H9 (cell line): ENCODE data around the gene IL17REL. TPM values are rescaled to one million over a fixed set of nuclear protein-coding genes. Genes with fewer than 3 reads are reported as not detected.

ENCODE experiments used
- DNase-seq: peaks from one replicate; pipeline ENCODE4 v3.0.0-alpha.2; 2017
- H2AFZ ChIP-seq: one replicate; pipeline ENCODE4 v1.6.1; 2013; ENCODE audit warnings: mild to moderate bottlenecking, low read length, control low read depth, moderate library complexity
- H2AK5ac ChIP-seq: 2 replicates; pipeline ENCODE4 v1.6.1; 2013; ENCODE audit warnings: low read length, control low read depth, mixed read lengths; ENCODE audit not compliant: insufficient read length
- H2BK120ac ChIP-seq: one replicate; pipeline ENCODE4 v1.6.1; 2013; ENCODE audit warnings: low read depth, mild to moderate bottlenecking, low read length, control low read depth, inconsistent platforms; ENCODE audit not compliant: poor library complexity, severe bottlenecking
- H2BK12ac ChIP-seq: 2 replicates; pipeline ENCODE4 v1.6.1; 2013; ENCODE audit warnings: low read length, control low read depth, mixed read lengths, low read depth; ENCODE audit not compliant: insufficient read length
- H2BK15ac ChIP-seq: 2 replicates; pipeline ENCODE4 v1.6.1; 2013; ENCODE audit warnings: low read depth, low read length, control low read depth
- H2BK20ac ChIP-seq: one replicate; pipeline ENCODE4 v1.6.1; 2013; ENCODE audit warnings: low read depth, mild to moderate bottlenecking, low read length, control low read depth, inconsistent platforms; ENCODE audit not compliant: poor library complexity, severe bottlenecking
- H2BK5ac ChIP-seq: 2 replicates; pipeline ENCODE4 v1.6.1; 2013; ENCODE audit warnings: low read length, control low read depth, mixed read lengths; ENCODE audit not compliant: insufficient read length
- H3K14ac ChIP-seq: 2 replicates; pipeline ENCODE4 v1.6.1; 2013; ENCODE audit warnings: low read length, control low read depth; ENCODE audit not compliant: insufficient read depth
- H3K18ac ChIP-seq: 2 replicates; pipeline ENCODE4 v1.6.1; 2013; ENCODE audit warnings: low read depth, mild to moderate bottlenecking, mixed read lengths, low read length, control low read depth; ENCODE audit not compliant: insufficient read length
- H3K23ac ChIP-seq: 2 replicates; pipeline ENCODE4 v1.6.1; 2013; ENCODE audit warnings: low read length, control low read depth, mixed read lengths, low read depth; ENCODE audit not compliant: insufficient read length
- H3K23me2 ChIP-seq: 2 replicates; pipeline ENCODE4 v1.6.1; 2013; ENCODE audit warnings: low read depth, mild to moderate bottlenecking, mixed read lengths, low read length, control low read depth; ENCODE audit not compliant: insufficient read length, poor library complexity, severe bottlenecking
- H3K27ac ChIP-seq: 2 replicates; pipeline ENCODE4 v1.5.1; 2013; ENCODE audit warnings: low read length, control low read depth, mixed read lengths, low read depth; ENCODE audit not compliant: insufficient read length
- H3K27me3 ChIP-seq: 2 replicates; pipeline ENCODE4 v1.6.1; 2013; ENCODE audit warnings: low read length, control low read depth, inconsistent platforms; ENCODE audit not compliant: insufficient read depth
- H3K4ac ChIP-seq: 2 replicates; pipeline ENCODE4 v1.6.1; 2013; ENCODE audit warnings: low read depth, mild to moderate bottlenecking, control low read depth, inconsistent platforms, low read length, moderate library complexity
- H3K4me1 ChIP-seq: 2 replicates; pipeline ENCODE4 v1.6.1; 2013; ENCODE audit warnings: low read length, control low read depth, inconsistent platforms; ENCODE audit not compliant: insufficient read depth
- H3K4me2 ChIP-seq: 2 replicates; pipeline ENCODE4 v1.6.1; 2013; ENCODE audit warnings: low read length, control low read depth, mixed read lengths; ENCODE audit not compliant: insufficient read length, insufficient read depth
- H3K56ac ChIP-seq: 2 replicates; pipeline ENCODE4 v1.6.1; 2013; ENCODE audit warnings: low read depth, mild to moderate bottlenecking, mixed read lengths, low read length, control low read depth; ENCODE audit not compliant: insufficient read length
- H3K79me1 ChIP-seq: 2 replicates; pipeline ENCODE4 v1.6.1; 2013; ENCODE audit warnings: low read depth, mild to moderate bottlenecking, moderate library complexity, low read length, control low read depth, inconsistent platforms; ENCODE audit not compliant: insufficient read depth, poor library complexity, severe bottlenecking
- H3K79me2 ChIP-seq: 2 replicates; pipeline ENCODE4 v1.6.1; 2013; ENCODE audit warnings: low read length, control low read depth, inconsistent platforms; ENCODE audit not compliant: insufficient read depth
- H3K9ac ChIP-seq: 2 replicates; pipeline ENCODE4 v1.6.1; 2013; ENCODE audit warnings: low read length, control low read depth, mixed read lengths; ENCODE audit not compliant: insufficient read length; ENCODE audit errors: extremely low read depth
- H3K9me3 ChIP-seq: one replicate; pipeline ENCODE4 v1.6.1; 2013; ENCODE audit warnings: low read depth, low read length, inconsistent platforms; ENCODE audit not compliant: control insufficient read depth
- H3T11ph ChIP-seq: one replicate; pipeline ENCODE4 v1.6.1; 2013; ENCODE audit warnings: mild to moderate bottlenecking, low read length, control low read depth, inconsistent platforms
- H4K20me1 ChIP-seq: one replicate; pipeline ENCODE4 v1.6.1; 2013; ENCODE audit not compliant: control insufficient read depth, insufficient read length, insufficient read depth
- H4K5ac ChIP-seq: 2 replicates; pipeline ENCODE4 v1.6.1; 2013; ENCODE audit warnings: low read depth, mild to moderate bottlenecking, mixed read lengths, low read length, control low read depth; ENCODE audit not compliant: insufficient read length
- H4K8ac ChIP-seq: replicated peaks from 2 replicates; pipeline ENCODE4 v1.6.1; 2013; ENCODE audit warnings: low read length, control low read depth, mixed read lengths, low read depth; ENCODE audit not compliant: insufficient read length
- H4K91ac ChIP-seq: 2 replicates; pipeline ENCODE4 v1.6.1; 2013; ENCODE audit warnings: low read depth, mild to moderate bottlenecking, moderate library complexity, mixed read lengths, low read length, control low read depth; ENCODE audit not compliant: insufficient read length
- H3K27ac Mint-ChIP-seq, 3 experiments: 2 replicates in 2 of 3; 3 replicates in 1 of 3; pipeline ENCODE4 v1.8.0; 2020 to 2021; ENCODE audit warnings: mixed read lengths in 3 of 3, mild to moderate bottlenecking in 1 of 3, moderate library complexity in 1 of 3
- H3K27me3 Mint-ChIP-seq: 2 replicates; pipeline ENCODE4 v1.8.0; 2021; ENCODE audit warnings: low read depth, mild to moderate bottlenecking, moderate library complexity, mixed read lengths
- H3K36me3 Mint-ChIP-seq, 3 experiments: 2 replicates in 2 of 3; 3 replicates in 1 of 3; pipeline ENCODE4 v1.8.0; 2020 to 2021; ENCODE audit warnings: low read depth in 3 of 3, mixed read lengths in 3 of 3; ENCODE audit not compliant: insufficient read depth in 1 of 3
- H3K4me1 Mint-ChIP-seq, 2 experiments: 2 replicates each; pipeline ENCODE4 v1.8.0; 2020; ENCODE audit warnings: mixed read lengths in 2 of 2
- H3K4me3 Mint-ChIP-seq, 2 experiments: 2 replicates in 1 of 2; 3 replicates in 1 of 2; pipeline ENCODE4 v1.8.0; 2020 to 2021; ENCODE audit warnings: mild to moderate bottlenecking in 2 of 2, mixed read lengths in 2 of 2, moderate library complexity in 1 of 2
- H3K9me3 Mint-ChIP-seq, 2 experiments: 2 replicates in 1 of 2; 3 replicates in 1 of 2; pipeline ENCODE4 v1.8.0; 2020; ENCODE audit warnings: mild to moderate bottlenecking in 2 of 2, mixed read lengths in 2 of 2, moderate library complexity in 1 of 2
- WGBS: extraction: QIAGEN DNeasy Blood & Tissue Kit; methylation state at CpG from one replicate; pipeline ENCODE4 v1.1.7; 2013; ENCODE audit warnings: missing lambda C conversion rate, low lambda C conversion rate, mixed read lengths; ENCODE audit not compliant: insufficient read length; ENCODE audit errors: extremely low coverage; 5-methylcytosine and 5-hydroxymethylcytosine counted together
- total RNA-seq: library from RNA; stranded (reverse); gene quantifications from 2 replicates; pipeline ENCODE4 v1.2.1, GENCODE V29; 2021
- TF ChIP-seq, protein P1 (sequence below): fragments of 200-600 bp; sonication (generic); conservative IDR thresholded peaks from 3 replicates; pipeline ENCODE4 v1.8.0; 2021; ENCODE audit warnings: antibody characterized with exemption, mild to moderate bottlenecking

IL17REL gene
- total RNA-seq, 1 experiment from 2014 or later: 0.20 TPM

DNA sequence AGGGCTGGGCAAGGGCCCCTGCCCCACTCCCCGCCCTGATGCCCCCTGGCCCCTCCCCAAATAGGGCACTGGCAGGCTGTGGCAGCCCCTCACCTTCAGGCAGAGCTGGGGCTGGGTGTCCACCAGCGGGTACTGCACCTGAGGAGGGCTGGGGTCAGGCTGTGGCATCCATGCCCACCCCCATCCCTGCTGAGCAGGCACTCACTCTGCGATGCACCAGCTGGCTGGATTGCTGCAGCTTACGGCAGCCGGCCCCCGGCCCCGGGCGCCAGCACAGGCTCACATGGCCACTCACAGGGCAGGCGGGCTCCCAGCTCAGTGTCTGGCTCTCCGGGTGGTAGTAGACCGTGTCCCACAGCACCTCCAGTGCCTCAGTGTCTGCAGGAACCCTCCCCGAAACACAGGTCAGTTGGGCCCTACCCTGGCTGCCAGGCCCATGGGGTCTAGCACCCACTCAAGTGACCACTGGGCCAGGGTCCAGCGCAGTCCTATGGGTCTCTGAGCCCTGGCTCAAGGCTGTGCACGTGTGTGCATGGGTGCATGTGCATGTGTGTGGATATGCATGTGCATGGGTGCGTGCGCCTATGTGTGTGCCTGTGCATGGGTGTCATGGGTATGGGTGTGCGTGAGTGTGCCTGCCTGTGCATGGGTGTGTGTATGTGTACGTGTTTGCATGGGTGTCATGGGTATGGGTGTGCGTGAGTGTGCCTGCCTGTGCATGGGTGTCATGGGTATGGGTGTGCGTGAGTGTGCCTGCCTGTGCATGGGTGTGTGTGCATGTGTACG lies 14.4 kb downstream of the IL17REL start:
- WGBS: no CpG with 5 or more reads among the region's 21 CpGs
- peak overlapping the region in 1 of 2 experiments; percentile 75; a peak in 3 of 5 replicates for H3K4me3 Mint-ChIP-seq
- Histone ChIP-seq H2BK12ac (no peak overlapping the region), H4K20me1 (no peaks in the 10 kb centered on the region), H2BK120ac (no peak overlapping the region), H3K9ac (no peak overlapping the region), H3K23ac (no peak overlapping the region), H2AK5ac (no peak overlapping the region), H4K91ac (no peak overlapping the region), H3T11ph (no peak overlapping the region), H2BK20ac (no peak overlapping the region), H3K79me2 (no peaks in the 10 kb centered on the region), H4K5ac (no peak overlapping the region), H3K23me2 (peaks cover 4% of the 10 kb centered on the region), H2AFZ (no peak overlapping the region), H3K27me3 (peaks cover 9% of the 10 kb centered on the region; the same call in 1 of the 2 replicates), H3K4ac (no peak overlapping the region), H3K14ac (no peak overlapping the region), H3K9me3 (no peaks in the 10 kb centered on the region), H3K79me1 (no peaks in the 10 kb centered on the region), H2BK5ac (no peak overlapping the region), H3K4me2 (no peak overlapping the region), H3K18ac (no peak overlapping the region), H3K4me1 (no peaks in the 10 kb centered on the region), H2BK15ac (no peak overlapping the region), H3K27ac (no peak overlapping the region), H3K56ac (no peak overlapping the region), H4K8ac (no peak overlapping the region)
- H3K27me3 Mint-ChIP-seq: peaks cover 36% of the 10 kb centered on the region
- DNase-seq: no peak
- H3K9me3 Mint-ChIP-seq: no peaks in the 10 kb centered on the region; a peak in 2 of 5 replicates
- H3K27ac Mint-ChIP-seq: no peak overlapping the region; a peak in 1 of 7 replicates
- H3K36me3 Mint-ChIP-seq: no peaks in the 10 kb centered on the region; a peak in 1 of 7 replicates
- H3K4me1 Mint-ChIP-seq: peaks cover 14 to 21% of the 10 kb centered on the region in 2 experiments; a peak in 3 of 4 replicates
- TF ChIP-seq, protein P1, sequence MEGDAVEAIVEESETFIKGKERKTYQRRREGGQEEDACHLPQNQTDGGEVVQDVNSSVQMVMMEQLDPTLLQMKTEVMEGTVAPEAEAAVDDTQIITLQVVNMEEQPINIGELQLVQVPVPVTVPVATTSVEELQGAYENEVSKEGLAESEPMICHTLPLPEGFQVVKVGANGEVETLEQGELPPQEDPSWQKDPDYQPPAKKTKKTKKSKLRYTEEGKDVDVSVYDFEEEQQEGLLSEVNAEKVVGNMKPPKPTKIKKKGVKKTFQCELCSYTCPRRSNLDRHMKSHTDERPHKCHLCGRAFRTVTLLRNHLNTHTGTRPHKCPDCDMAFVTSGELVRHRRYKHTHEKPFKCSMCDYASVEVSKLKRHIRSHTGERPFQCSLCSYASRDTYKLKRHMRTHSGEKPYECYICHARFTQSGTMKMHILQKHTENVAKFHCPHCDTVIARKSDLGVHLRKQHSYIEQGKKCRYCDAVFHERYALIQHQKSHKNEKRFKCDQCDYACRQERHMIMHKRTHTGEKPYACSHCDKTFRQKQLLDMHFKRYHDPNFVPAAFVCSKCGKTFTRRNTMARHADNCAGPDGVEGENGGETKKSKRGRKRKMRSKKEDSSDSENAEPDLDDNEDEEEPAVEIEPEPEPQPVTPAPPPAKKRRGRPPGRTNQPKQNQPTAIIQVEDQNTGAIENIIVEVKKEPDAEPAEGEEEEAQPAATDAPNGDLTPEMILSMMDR: no peak
